ENCODE results near the gene DEFB131A. TPM values are rescaled to one million over a fixed set of nuclear protein-coding genes. Genes with fewer than 3 reads are reported as not detected.
"Not testable (repeated sequence)": the region's sequence is repeated elsewhere in the genome, so short reads cannot be mapped to it uniquely, and the experiment has no call there.

DEFB131A gene
- total RNA-seq, 1 donor from 2014 or later, result not detected

DNA sequence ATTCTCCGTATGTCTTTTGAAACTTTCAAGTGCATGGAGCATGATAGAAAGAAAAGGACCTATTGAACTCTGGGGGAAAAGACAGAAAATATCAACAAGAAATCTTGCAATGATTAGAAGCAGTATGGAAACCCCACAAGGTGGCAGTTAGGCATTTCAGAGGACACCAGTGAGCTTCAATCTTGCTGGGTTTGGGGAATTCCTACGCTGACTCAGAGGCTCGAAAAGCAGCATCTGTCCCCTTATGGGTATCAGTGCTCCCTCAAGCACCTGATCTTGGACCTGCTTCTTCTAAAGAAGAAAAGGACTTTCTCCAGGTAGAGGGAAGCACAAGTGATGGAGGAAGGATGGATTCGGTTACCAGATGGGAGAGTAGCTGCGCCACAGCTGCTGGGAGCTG lies 10.8 kb downstream of the DEFB131A start:
- not testable (repeated sequence) for H3K27me3 Mint-ChIP-seq; H3K36me3 Mint-ChIP-seq (ENCODE audit: insufficient read depth); H3K4me3 Mint-ChIP-seq (ENCODE audit: low read depth); H3K27ac Mint-ChIP-seq; DNase-seq (ENCODE audit: low spot score, unreplicated experiment); H3K4me1 Mint-ChIP-seq (ENCODE audit: low read depth)
- H3K9me3 Mint-ChIP-seq (ENCODE audit: low read depth), result peaks cover 15% of the 10 kb centered on the region

- not testable (repeated sequence) for H3K27me3 Mint-ChIP-seq; H3K4me1 Mint-ChIP-seq (ENCODE audit: low read depth); H3K36me3 Mint-ChIP-seq (ENCODE audit: insufficient read depth); H3K4me3 Mint-ChIP-seq (ENCODE audit: low read depth); H3K27ac Mint-ChIP-seq; DNase-seq (ENCODE audit: low spot score, unreplicated experiment)
- peaks cover 10% of the 10 kb centered on the region for H3K9me3 Mint-ChIP-seq (ENCODE audit: low read depth)
Observed at GRCh38 chr4:9479466-9479865, 35.3 kb downstream of the DEFB131A start.

GRCh38 chr4:9480066-9480465 lies 35.9 kb downstream of the DEFB131A start:
- not testable (repeated sequence) for H3K4me3 Mint-ChIP-seq (ENCODE audit: low read depth); H3K4me1 Mint-ChIP-seq (ENCODE audit: low read depth); DNase-seq (ENCODE audit: low spot score, unreplicated experiment); H3K27me3 Mint-ChIP-seq; H3K27ac Mint-ChIP-seq; H3K36me3 Mint-ChIP-seq (ENCODE audit: insufficient read depth)
- peaks cover 10% of the 10 kb centered on the region for H3K9me3 Mint-ChIP-seq (ENCODE audit: low read depth)

GRCh38 chr4:9482871-9483270 lies 38.7 kb downstream of the DEFB131A start:
- not testable (repeated sequence) for H3K36me3 Mint-ChIP-seq (ENCODE audit: insufficient read depth); H3K27ac Mint-ChIP-seq; H3K9me3 Mint-ChIP-seq (ENCODE audit: low read depth); H3K4me1 Mint-ChIP-seq (ENCODE audit: low read depth); H3K4me3 Mint-ChIP-seq (ENCODE audit: low read depth); H3K27me3 Mint-ChIP-seq; DNase-seq (ENCODE audit: low spot score, unreplicated experiment)

- not testable (repeated sequence) for H3K4me1 Mint-ChIP-seq (ENCODE audit: low read depth); H3K9me3 Mint-ChIP-seq (ENCODE audit: low read depth); H3K36me3 Mint-ChIP-seq (ENCODE audit: insufficient read depth); H3K27me3 Mint-ChIP-seq; DNase-seq (ENCODE audit: low spot score, unreplicated experiment); H3K4me3 Mint-ChIP-seq (ENCODE audit: low read depth); H3K27ac Mint-ChIP-seq
Observed at GRCh38 chr4:9483682-9484081, 39.5 kb downstream of the DEFB131A start.

- H3K4me1 Mint-ChIP-seq (ENCODE audit: low read depth); H3K36me3 Mint-ChIP-seq (ENCODE audit: insufficient read depth); H3K27ac Mint-ChIP-seq; H3K9me3 Mint-ChIP-seq (ENCODE audit: low read depth); DNase-seq (ENCODE audit: low spot score, unreplicated experiment); H3K4me3 Mint-ChIP-seq (ENCODE audit: low read depth): not testable (repeated sequence)
- peaks cover 13% of the 10 kb centered on the region for H3K27me3 Mint-ChIP-seq
Observed at GRCh38 chr4:9486880-9487279, 42.7 kb downstream of the DEFB131A start.

- H3K4me1 Mint-ChIP-seq (ENCODE audit: low read depth); DNase-seq (ENCODE audit: low spot score, unreplicated experiment); H3K36me3 Mint-ChIP-seq (ENCODE audit: insufficient read depth); H3K27ac Mint-ChIP-seq; H3K4me3 Mint-ChIP-seq (ENCODE audit: low read depth); H3K9me3 Mint-ChIP-seq (ENCODE audit: low read depth): not testable (repeated sequence)
- peaks cover 16% of the 10 kb centered on the region for H3K27me3 Mint-ChIP-seq
Observed at GRCh38 chr4:9488796-9489195, 44.6 kb downstream of the DEFB131A start.

- not testable (repeated sequence) for H3K27ac Mint-ChIP-seq; DNase-seq (ENCODE audit: low spot score, unreplicated experiment); H3K4me3 Mint-ChIP-seq (ENCODE audit: low read depth); H3K4me1 Mint-ChIP-seq (ENCODE audit: low read depth); H3K36me3 Mint-ChIP-seq (ENCODE audit: insufficient read depth); H3K9me3 Mint-ChIP-seq (ENCODE audit: low read depth)
- peaks cover 28% of the 10 kb centered on the region for H3K27me3 Mint-ChIP-seq
Observed at GRCh38 chr4:9490496-9490895, 46.3 kb downstream of the DEFB131A start.

DNA sequence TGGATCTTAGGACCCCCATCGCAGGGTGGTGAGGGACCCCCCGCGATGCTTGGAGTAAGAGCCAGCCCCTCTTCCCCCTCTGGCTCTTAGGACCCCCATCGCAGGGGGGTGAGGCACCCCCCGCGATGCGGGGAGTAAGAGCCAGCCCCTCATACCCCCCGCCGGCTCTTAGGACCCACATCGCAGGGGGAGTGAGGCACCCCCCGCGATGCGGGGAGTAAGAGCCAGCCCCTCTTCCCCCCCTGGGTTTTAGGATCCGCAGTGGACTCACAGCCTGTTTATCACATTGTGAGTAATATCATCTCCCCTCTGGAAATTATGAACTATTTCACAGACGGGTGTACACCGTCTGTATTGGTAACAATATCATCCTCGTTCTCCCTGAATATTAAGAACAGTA lies 46.8 kb downstream of the DEFB131A start:
- H3K4me1 Mint-ChIP-seq (ENCODE audit: low read depth); H3K27ac Mint-ChIP-seq: not testable (repeated sequence)

DNA sequence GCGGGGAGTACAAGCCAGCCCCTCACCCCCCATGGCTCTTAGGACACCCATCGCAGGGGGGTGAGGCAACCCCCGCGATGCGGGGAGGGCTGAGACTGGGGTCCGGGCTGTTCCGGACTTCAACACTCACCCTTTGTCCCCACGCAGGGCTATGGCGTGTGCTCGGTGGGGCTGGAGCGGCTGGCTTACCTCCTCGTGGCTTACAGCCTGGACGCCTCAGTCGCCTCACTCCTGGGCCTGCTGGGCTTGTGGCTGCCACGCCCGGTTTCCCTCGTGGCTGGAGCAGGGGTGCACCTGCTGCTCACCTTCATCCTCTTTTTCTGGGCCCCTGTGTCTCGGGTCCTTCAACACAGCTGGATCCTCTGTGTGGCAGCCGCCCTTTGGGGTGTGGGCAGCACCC lies 49.4 kb downstream of the DEFB131A start:
- not testable (repeated sequence) for H3K4me1 Mint-ChIP-seq (ENCODE audit: low read depth)
- H3K27me3 Mint-ChIP-seq, result peaks cover 42% of the 10 kb centered on the region

More for the DNA sequence above, 46.8 kb downstream of the DEFB131A start:
- not testable (repeated sequence) for H3K36me3 Mint-ChIP-seq (ENCODE audit: insufficient read depth); H3K4me3 Mint-ChIP-seq (ENCODE audit: low read depth); DNase-seq (ENCODE audit: low spot score, unreplicated experiment); H3K9me3 Mint-ChIP-seq (ENCODE audit: low read depth)
- H3K27me3 Mint-ChIP-seq, result peaks cover 28% of the 10 kb centered on the region

DNA sequence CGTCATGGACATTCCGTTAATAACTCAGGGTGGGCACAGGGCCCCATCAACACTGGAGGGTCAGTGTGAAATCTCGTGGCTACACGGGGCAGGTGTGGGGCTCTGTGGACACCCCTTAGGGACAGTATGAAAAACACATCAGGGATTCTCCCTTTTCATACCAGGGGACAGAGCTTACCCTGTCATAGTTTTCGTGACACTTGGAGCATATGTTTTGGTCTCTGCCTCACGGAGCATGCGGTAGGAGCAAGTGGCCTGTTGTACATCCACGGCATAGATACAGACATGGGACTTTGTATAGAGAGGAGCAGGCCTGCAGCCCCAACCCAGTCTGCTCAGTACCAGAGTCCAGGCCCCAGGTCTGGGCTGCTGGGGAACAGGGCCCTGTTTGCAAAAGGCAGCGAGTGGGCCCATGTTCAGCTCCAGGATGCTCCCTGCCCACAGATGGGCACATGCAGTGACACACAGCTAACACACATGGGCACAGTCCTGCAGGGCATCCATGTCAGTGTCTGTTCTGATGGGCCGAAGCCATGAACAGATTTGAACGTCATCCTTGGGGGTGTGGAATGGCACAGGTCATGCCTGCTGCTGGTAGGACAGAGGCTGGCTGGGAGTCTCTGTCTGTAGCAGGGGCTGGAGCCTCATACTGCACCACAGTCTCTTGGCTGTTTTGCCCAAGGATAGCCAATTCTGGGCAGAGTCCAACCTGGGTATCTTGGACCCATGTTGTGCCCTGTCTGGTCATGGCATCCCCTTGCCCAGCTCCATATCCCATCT lies 50.2 kb downstream of the DEFB131A start:
- peaks cover 45% of the 10 kb centered on the region for H3K27me3 Mint-ChIP-seq

More for the DNA sequence above, 49.4 kb downstream of the DEFB131A start:
- not testable (repeated sequence) for DNase-seq (ENCODE audit: low spot score, unreplicated experiment); H3K9me3 Mint-ChIP-seq (ENCODE audit: low read depth); H3K4me3 Mint-ChIP-seq (ENCODE audit: low read depth); H3K27ac Mint-ChIP-seq; H3K36me3 Mint-ChIP-seq (ENCODE audit: insufficient read depth)

More for the DNA sequence above, 50.2 kb downstream of the DEFB131A start:
- not testable (repeated sequence) for H3K4me1 Mint-ChIP-seq (ENCODE audit: low read depth); H3K36me3 Mint-ChIP-seq (ENCODE audit: insufficient read depth); H3K9me3 Mint-ChIP-seq (ENCODE audit: low read depth); H3K27ac Mint-ChIP-seq; DNase-seq (ENCODE audit: low spot score, unreplicated experiment); H3K4me3 Mint-ChIP-seq (ENCODE audit: low read depth)

All from progenitor cell of endocrine pancreas (in vitro differentiated cells).